ENCODE measurements around the gene GAK.

The GAK gene

DNA sequence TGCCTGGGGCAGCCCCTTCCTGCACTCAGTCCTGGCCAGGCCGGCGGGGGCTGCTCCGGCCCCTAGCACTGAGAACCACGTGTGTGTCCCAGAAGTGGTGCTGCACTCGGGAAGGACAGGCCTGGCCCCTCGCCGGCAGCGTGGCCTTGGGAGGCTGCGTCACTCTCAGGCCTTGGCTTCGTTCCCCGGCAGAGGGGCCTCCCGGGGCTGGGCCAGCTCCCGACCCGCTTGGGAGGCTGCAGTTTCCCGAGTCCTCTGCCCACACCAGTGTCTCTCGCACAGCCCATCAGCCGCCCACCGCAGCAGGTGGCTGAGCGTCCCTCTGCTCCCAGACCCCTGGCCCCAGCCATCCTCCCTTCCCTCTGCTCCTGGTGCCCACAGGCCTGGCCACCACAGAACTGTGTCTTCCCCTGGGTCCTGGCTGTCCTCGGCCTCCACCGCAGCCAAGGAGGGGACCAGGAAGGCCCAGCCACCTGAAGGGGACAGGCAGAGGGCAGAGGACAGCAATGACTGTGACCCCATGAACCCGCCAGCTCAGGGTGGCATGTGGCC is 95.3 kb downstream of the GAK start:
- in situ Hi-C loops (cut with HindIII; ENCODE audit: low pct_ligation_motif_present, low sequenced_read_pairs), result no loop called here
- TF ChIP-seq, protein P1, sequence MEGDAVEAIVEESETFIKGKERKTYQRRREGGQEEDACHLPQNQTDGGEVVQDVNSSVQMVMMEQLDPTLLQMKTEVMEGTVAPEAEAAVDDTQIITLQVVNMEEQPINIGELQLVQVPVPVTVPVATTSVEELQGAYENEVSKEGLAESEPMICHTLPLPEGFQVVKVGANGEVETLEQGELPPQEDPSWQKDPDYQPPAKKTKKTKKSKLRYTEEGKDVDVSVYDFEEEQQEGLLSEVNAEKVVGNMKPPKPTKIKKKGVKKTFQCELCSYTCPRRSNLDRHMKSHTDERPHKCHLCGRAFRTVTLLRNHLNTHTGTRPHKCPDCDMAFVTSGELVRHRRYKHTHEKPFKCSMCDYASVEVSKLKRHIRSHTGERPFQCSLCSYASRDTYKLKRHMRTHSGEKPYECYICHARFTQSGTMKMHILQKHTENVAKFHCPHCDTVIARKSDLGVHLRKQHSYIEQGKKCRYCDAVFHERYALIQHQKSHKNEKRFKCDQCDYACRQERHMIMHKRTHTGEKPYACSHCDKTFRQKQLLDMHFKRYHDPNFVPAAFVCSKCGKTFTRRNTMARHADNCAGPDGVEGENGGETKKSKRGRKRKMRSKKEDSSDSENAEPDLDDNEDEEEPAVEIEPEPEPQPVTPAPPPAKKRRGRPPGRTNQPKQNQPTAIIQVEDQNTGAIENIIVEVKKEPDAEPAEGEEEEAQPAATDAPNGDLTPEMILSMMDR (IDR thresholded peaks at IDR 0.05; ENCODE audit: low read depth, low read length, missing control alignments), result no peak
- no peak for DNase-seq
- Histone ChIP-seq H3K27me3 (replicated peaks) (no peaks in the 10 kb centered on the region), H3K27ac (no peak overlapping the region), H3K36me3 (replicated peaks) (no peaks in the 10 kb centered on the region), H3K4me3 (ENCODE audit: low read depth, low read length) (no peak overlapping the region)

DNA sequence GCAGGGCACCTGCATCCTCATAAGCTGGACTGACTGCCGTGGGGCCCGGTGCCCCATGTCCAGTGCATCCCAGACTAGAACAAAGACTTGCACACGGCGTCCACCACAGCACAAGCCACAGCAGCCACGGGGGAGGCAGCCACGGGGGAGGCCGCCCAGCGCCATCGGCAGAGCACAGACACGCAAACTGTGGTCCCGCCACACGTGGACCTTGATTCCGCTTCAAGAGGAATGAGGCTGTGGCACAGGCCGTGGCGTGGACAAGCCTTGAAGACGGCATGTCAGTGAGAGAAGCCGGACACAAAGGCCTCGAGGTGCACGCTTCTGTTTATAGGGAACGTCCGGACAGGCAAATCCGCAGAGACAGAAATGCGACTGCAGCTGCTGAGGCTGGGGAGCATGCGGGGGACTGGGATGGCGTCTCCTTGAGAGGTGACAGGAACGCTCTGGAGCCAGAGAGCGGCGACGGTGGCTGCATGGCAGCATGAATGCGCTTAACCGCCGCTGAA is 96.1 kb downstream of the GAK start:
- TF ChIP-seq, protein P1 (IDR thresholded peaks at IDR 0.05; ENCODE audit: low read depth, low read length, missing control alignments), result no peak
- Histone ChIP-seq H3K27ac (no peak overlapping the region), H3K36me3 (replicated peaks) (no peaks in the 10 kb centered on the region), H3K27me3 (replicated peaks) (no peaks in the 10 kb centered on the region), H3K4me3 (ENCODE audit: low read depth, low read length) (no peak overlapping the region)
- DNase-seq, result no peak
- in situ Hi-C loops (cut with HindIII; ENCODE audit: low pct_ligation_motif_present, low sequenced_read_pairs), result no loop called here

DNA sequence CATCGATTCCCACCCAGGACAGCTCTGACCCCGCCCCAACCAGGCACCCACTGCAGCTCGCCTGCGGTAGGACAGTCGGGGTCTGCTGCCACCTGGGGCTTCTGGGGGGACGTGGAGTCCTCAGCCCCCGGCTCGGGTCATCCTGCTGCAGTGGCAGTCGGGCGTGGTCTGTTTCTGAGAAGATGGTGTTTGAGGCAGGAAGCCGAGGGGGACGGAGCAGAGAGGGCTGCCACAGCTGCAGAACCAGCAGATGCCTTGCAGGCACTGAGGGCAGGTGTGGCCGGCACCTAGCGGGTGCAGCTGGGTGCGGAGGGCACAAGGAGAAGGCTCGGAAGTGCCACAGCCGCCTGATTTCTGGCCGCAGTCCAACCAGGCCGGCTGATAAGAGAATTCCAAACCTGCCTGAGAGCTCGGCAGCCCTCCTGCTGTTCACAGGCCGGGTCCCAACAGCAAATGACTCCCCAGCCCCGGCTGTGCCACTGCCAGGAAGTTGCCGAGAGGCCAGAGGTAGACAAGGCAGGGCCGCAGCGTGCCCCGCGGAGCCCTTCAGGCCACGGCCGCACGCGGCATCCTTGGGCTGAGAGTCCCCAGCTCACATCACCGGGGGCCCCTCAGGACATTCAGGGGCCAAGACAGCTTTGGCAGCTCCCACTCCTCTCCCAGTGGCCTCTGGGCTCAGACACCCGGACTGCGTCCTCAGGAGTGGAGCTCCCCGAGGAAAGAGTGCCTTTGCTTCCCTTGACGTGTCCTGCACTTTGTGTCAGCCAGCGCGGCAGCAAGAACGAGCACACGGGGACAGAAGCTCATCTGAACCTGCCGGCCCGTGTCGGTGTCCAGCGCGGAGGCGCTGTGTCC is 96.7 kb downstream of the GAK start:
- no peak for DNase-seq
- no peak overlapping the region for H3K4me3 ChIP-seq (ENCODE audit: low read depth, low read length)
- no peaks in the 10 kb centered on the region for H3K36me3 ChIP-seq (replicated peaks)
- H3K27me3 ChIP-seq (replicated peaks), result no peaks in the 10 kb centered on the region
- no peak overlapping the region for H3K27ac ChIP-seq
- in situ Hi-C loops (cut with HindIII; ENCODE audit: low pct_ligation_motif_present, low sequenced_read_pairs), result no loop called here
- TF ChIP-seq, protein P1 (IDR thresholded peaks at IDR 0.05; ENCODE audit: low read depth, low read length, missing control alignments), result no peak

DNA sequence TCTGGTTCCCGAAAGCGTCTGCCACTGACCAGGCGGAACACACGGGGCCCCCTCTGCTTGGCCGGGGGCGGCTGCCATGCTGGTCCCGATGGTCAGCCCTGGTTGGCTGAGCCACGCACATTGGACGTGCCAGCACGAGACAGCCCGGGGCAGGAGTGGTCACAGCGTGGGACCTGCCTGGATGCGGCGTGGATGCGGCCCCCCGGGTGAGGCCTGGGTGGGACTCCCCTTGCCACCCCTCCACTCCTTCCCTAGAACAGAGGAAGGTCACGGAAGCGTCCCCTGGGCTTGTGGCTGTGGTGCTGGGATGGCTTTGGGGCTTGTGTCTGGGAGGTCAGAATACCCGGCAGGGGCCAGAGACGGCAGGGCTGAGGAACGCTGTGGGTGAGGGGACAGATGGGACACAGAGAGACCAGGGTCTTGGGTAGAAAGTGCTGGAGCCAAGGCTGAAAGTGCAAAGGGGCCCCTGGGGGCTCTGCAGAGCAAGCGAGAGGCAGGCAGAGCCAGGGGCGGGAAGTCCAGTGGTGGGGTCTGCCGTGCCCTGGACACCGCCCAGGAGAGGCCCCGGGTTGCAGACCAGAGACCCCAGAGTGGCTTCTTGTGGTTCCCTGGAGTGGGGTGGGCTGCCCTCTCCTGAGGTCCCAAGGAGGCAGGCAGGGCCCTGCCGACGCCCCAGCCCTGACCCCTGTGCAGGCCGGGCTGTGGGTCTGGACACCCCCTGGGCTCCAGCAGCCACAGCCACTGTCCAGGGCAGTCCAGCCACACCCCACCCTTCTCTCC is 97.6 kb downstream of the GAK start:
- no peak for DNase-seq
- in situ Hi-C loops (cut with HindIII; ENCODE audit: low pct_ligation_motif_present, low sequenced_read_pairs), result no loop called here
- no peak overlapping the region for H3K4me3 ChIP-seq (ENCODE audit: low read depth, low read length)
- H3K27me3 ChIP-seq (replicated peaks), result no peaks in the 10 kb centered on the region
- H3K27ac ChIP-seq, result no peak overlapping the region
- H3K36me3 ChIP-seq (replicated peaks), result no peaks in the 10 kb centered on the region
- TF ChIP-seq, protein P1 (IDR thresholded peaks at IDR 0.05; ENCODE audit: low read depth, low read length, missing control alignments), result no peak

DNA sequence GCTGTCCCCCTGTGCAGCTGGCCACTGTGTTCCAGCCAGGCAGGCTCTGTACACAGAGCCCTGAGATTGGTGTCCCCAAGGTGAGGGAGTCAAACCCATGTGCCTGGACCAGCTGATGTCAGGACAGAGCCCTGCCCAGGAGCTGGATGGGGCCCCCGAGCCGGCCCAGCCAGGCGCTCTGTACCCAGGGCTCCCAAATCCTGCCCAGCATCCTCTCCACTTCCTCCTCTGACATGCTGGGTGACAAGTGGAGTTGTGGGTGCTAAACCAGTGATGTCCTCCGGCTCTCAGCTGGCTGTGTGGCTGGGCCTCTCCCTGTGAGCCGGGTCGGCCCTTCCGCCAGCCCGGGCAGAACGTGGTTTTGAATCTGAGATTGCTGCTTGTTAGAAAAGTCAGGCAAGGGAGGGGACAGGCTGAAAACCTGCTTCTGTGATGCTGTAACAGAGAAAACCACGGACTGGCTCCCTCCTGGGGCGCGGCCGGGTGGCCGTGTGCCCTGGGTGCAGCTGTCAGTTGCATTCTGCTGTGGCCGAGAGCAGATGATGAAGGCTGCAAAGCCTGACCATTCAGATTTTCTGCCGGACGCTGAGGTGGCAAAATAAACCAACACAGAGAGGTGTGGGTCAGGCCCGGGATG is 98.3 kb downstream of the GAK start:
- TF ChIP-seq, protein P1 (IDR thresholded peaks at IDR 0.05; ENCODE audit: low read depth, low read length, missing control alignments), result no peak
- Histone ChIP-seq H3K27ac (no peak overlapping the region), H3K36me3 (replicated peaks) (no peaks in the 10 kb centered on the region), H3K27me3 (replicated peaks) (no peaks in the 10 kb centered on the region), H3K4me3 (ENCODE audit: low read depth, low read length) (no peak overlapping the region)
- in situ Hi-C loops (cut with HindIII; ENCODE audit: low pct_ligation_motif_present, low sequenced_read_pairs), result no loop called here
- no peak for DNase-seq

All from brain microvascular endothelial cell (primary cell).